D721Med (cell line): Measurements from ENCODE around the gene CYSLTR2.

Experiments
- DNase-seq: peaks from one replicate; pipeline ENCODE4 v3.0.0; 2011; ENCODE audit warnings: low spot score; ENCODE audit not compliant: insufficient read length
- FAIRE-seq: peaks from 2 replicates; lab custom pipeline; 2011; peaks lifted over from hg19 to GRCh38; lab: Jason Lieb, UNC
- CTCF ChIP-seq: IDR thresholded peaks from 2 replicates; pipeline ENCODE4 v1.5.1; 2012; ENCODE audit warnings: mild to moderate bottlenecking, control low read depth; ENCODE audit not compliant: insufficient read depth; ENCODE audit errors: missing control alignments

Gene CYSLTR2, protein sequence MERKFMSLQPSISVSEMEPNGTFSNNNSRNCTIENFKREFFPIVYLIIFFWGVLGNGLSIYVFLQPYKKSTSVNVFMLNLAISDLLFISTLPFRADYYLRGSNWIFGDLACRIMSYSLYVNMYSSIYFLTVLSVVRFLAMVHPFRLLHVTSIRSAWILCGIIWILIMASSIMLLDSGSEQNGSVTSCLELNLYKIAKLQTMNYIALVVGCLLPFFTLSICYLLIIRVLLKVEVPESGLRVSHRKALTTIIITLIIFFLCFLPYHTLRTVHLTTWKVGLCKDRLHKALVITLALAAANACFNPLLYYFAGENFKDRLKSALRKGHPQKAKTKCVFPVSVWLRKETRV

DNA sequence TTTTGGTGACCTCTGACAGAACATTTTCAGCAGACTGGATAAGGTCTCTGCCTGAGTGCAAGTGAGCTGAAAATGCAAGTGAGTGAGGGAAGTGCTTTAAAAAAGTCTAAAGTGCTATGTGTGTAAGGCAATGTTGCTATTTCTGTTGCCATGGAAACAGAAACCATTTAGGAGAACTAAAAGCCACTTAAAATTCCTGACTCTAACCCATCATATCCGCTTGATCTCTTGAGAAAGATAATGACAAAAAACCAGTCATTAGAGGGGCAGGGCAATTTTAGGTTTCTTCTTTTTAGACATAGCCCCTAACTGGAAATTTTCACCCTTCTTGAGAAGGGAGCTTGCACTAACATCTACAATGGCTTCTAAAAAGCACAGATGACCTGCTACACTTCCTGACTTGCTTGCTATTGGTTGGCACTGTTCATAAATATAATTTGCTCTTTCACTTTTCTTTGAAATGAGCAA lies at the start of gene CYSLTR2:
Gene CYSLTR2, plus strand, starts transcription at position 458 of the 468 bp plus-strand sequence. CDS start 52,889 bp downstream, outside the sequence.
- no peak for FAIRE-seq
- no peak for TF ChIP-seq CTCF
- DNase-seq = no peak

DNA sequence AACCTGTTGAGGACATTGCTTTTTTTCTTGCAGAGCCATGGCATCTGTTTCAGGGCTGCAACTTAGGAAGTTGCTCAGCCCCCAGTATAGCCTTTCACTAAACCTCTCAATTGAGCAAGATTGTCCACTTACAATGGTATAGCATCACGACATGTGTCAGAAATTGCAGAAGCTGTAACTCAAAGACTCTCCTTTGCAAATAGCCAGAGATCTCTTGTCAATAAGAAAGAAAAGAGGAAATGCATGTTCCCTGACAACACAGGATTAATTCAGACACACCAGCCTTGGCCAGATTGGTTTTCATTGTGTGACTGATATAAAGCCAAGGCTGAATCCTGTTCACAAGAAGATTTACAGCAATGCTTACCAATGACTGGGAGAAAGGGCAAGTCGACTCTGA lies 38.7 kb upstream of the CYSLTR2 start:
- DNase-seq (no peak), FAIRE-seq (no peak)
- TF ChIP-seq CTCF = no peak

- FAIRE-seq = no peak
- DNase-seq = no peak
- TF ChIP-seq CTCF = no peak
Observed at GRCh38 chr13:48618937-48619336, 34.8 kb upstream of the CYSLTR2 start.

DNA sequence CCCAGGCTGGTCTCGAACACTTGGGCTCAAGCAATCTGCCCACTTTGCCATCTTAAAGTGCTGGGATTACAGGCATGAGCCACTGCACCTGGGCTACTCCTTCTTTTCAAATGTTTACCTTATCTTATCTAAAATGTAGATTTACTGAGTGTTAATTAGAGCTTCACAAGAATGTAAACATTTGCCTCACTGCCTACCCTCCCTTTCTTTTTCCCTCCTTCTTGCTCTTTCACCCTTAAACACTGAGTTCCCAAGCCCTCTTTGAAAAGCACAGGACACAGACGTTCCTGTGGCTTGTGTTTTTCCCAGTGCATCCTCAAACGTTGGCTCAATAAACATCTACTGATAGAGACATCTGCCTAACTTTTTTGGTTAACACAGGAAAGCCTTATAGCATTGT lies 32.7 kb upstream of the CYSLTR2 start:
- FAIRE-seq (no peak), DNase-seq (no peak)
- no peak for TF ChIP-seq CTCF

DNA sequence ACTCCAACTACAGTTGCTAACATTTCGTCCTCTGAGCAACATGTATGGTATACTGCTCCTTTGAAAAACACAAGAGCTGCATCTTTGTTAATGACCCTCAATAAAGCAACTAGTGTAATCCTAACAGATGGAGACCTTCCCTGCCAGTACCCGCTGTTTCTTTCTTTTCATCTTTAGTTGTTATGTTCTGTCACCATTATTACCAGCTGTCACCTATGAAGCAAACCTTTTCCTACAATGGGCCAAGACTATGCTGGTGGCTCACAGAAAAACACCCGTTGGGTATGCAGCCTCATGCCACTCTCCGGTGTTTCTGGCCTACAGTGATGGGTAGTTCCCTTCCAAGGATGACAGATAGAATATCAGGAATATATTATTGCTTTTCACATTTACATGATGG lies 29.7 kb upstream of the CYSLTR2 start:
- DNase-seq (no peak), FAIRE-seq (no peak)
- TF ChIP-seq CTCF = no peak

DNA sequence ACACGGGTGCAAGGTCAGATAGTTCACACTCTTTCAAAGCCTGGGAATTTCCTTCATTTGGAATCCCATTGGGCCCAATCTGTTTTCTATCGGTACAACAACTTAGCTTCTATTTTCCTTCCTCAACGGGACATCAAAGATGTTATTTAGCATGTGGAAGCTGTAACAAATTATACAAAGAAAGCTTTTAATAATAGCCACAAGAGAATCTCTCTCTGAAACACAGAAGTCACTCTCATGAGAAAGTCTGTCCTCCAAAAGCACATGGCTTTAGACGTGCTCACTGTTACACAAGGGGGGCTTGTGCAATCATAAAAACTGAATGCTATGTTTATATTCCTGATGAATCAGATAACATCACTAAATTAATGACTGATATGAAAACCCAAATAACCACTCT lies 28.9 kb upstream of the CYSLTR2 start:
- DNase-seq (no peak), FAIRE-seq (no peak)
- no peak for TF ChIP-seq CTCF

GRCh38 chr13:48625413-48626076 lies 28.2 kb upstream of the CYSLTR2 start:
- no peak for FAIRE-seq
- DNase-seq = no peak
- no peak for TF ChIP-seq CTCF
